HG02943 (cell line): Measurements from ENCODE around the gene CFAP100.
A peak's percentile ranks its signal among the peaks of the same experiment; 100 is the strongest.

Experiments
- ATAC-seq: cut with Tn5 transposase; IDR thresholded peaks from one replicate; pipeline ENCODE4 v1.9.1; 2021; ENCODE audit warnings: mild to moderate bottlenecking, low read depth, moderate library complexity; ENCODE audit not compliant: unreplicated experiment

Gene CFAP100

GRCh38 chr3:126456766-126457388, 62.2 kb downstream of the CFAP100 start:
- no peak for ATAC-seq

GRCh38 chr3:126459111-126459762, 64.5 kb downstream of the CFAP100 start:
- no peak for ATAC-seq

GRCh38 chr3:126459763-126460127, 65.0 kb downstream of the CFAP100 start:
- no peak for ATAC-seq

GRCh38 chr3:126460381-126460780, 65.7 kb downstream of the CFAP100 start:
- no peak for ATAC-seq

GRCh38 chr3:126461450-126462070, 66.9 kb downstream of the CFAP100 start:
- ATAC-seq = no peak

- ATAC-seq = no peak
Observed at GRCh38 chr3:126463521-126463920, 68.8 kb downstream of the CFAP100 start.

GRCh38 chr3:126464093-126464492, 69.4 kb downstream of the CFAP100 start:
- ATAC-seq = no peak

- ATAC-seq = no peak
Observed at GRCh38 chr3:126464494-126464893, 69.8 kb downstream of the CFAP100 start.

- ATAC-seq = no peak
Observed at GRCh38 chr3:126464997-126465396, 70.3 kb downstream of the CFAP100 start.

GRCh38 chr3:126465928-126466544, 71.3 kb downstream of the CFAP100 start:
- no peak for ATAC-seq

- ATAC-seq = no peak
Observed at GRCh38 chr3:126466886-126467610, 72.3 kb downstream of the CFAP100 start.

- ATAC-seq = no peak
Observed at GRCh38 chr3:126467611-126467955, 72.9 kb downstream of the CFAP100 start.

- no peak for ATAC-seq
Observed at GRCh38 chr3:126468028-126468891, 73.6 kb downstream of the CFAP100 start.

GRCh38 chr3:126469479-126469878, 74.8 kb downstream of the CFAP100 start:
- ATAC-seq = no peak

- ATAC-seq = no peak
Observed at GRCh38 chr3:126472277-126473006, 77.7 kb downstream of the CFAP100 start.

GRCh38 chr3:126473292-126474168, 78.8 kb downstream of the CFAP100 start:
- ATAC-seq = no peak

- peak; percentile 20 for ATAC-seq
Observed at GRCh38 chr3:126474498-126475412, 80.0 kb downstream of the CFAP100 start.
